Astrocyte of the spinal cord (primary cell): ENCODE data around the gene PDE9A.

Source experiments
- DNase-seq: peaks from one replicate; pipeline ENCODE4 v3.0.0; 2011; ENCODE audit warnings: low read depth, low spot score
- H3K4me3 ChIP-seq: 2 replicates; pipeline ENCODE4 v1.5.1; 2011; ENCODE audit warnings: low read depth, mild to moderate bottlenecking, low read length, moderate library complexity
- CTCF ChIP-seq: IDR thresholded peaks from 2 replicates; pipeline ENCODE4 v1.5.1; 2012; ENCODE audit warnings: low read depth, mild to moderate bottlenecking, low read length, inconsistent platforms
- in situ Hi-C: cut with HindIII; loops from 2 replicates; pipeline ENCODE4 v1.10.0; 2017; ENCODE audit warnings: low sequenced_read_pairs

Gene PDE9A

GRCh38 chr21:42784276-42784675 is 130.9 kb downstream of the PDE9A start:
- TF ChIP-seq CTCF, result no peak
- H3K4me3 ChIP-seq, result no peak overlapping the region
- DNase-seq, result no peak
- in situ Hi-C loops, result no loop called here

- H3K4me3 ChIP-seq, result no peak overlapping the region
- no peak for DNase-seq
- in situ Hi-C loops, result no loop called here
- no peak for TF ChIP-seq CTCF
These were observed 131.6 kb downstream of the PDE9A start for GRCh38 chr21:42784896-42785451.

GRCh38 chr21:42785666-42786427 is 132.4 kb downstream of the PDE9A start:
- in situ Hi-C loops, result no loop called here
- no peak for DNase-seq
- no peak overlapping the region for H3K4me3 ChIP-seq
- TF ChIP-seq CTCF, result no peak

- no peak overlapping the region for H3K4me3 ChIP-seq
- no peak for DNase-seq
- in situ Hi-C loops, result no loop called here
- no peak for TF ChIP-seq CTCF
These were observed 133.5 kb downstream of the PDE9A start for GRCh38 chr21:42786884-42787283.

GRCh38 chr21:42787613-42788012 is 134.2 kb downstream of the PDE9A start:
- TF ChIP-seq CTCF, result no peak
- no peak for DNase-seq
- in situ Hi-C loops, result no loop called here
- H3K4me3 ChIP-seq, result no peak overlapping the region

GRCh38 chr21:42790520-42791065 is 137.2 kb downstream of the PDE9A start:
- no peak for TF ChIP-seq CTCF
- no peak overlapping the region for H3K4me3 ChIP-seq
- no peak for DNase-seq
- in situ Hi-C loops, result no loop called here
